DMS153 treated with DMSO at 0.1 percent for 48 hours (cell line): Measurements from ENCODE around the gene MCC.

Experiments
- DNase-seq: peaks from one replicate; lab custom pipeline; 2025; ENCODE audit not compliant: unreplicated experiment; lab: John Stamatoyannopoulos, UW

Gene MCC

DNA sequence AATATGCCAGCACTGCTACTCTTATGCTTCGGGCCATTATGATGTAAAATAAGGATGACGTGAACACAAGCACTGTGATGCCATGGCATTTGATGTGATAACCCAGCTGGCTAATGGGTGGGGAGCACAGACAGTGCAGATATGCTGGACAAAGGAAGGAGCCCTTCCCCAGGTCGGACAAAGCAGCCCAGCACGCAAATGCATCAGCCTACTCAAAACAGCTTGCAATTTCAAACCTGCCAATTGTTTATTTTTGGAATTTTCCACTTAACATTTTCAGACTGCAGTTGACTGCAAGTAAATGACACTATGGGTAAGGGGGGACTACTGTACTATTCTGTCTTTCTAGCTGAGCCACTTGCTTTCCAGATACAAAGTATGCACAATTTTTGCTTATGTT, 330.4 kb downstream of the MCC start:
- no peak for DNase-seq

DNA sequence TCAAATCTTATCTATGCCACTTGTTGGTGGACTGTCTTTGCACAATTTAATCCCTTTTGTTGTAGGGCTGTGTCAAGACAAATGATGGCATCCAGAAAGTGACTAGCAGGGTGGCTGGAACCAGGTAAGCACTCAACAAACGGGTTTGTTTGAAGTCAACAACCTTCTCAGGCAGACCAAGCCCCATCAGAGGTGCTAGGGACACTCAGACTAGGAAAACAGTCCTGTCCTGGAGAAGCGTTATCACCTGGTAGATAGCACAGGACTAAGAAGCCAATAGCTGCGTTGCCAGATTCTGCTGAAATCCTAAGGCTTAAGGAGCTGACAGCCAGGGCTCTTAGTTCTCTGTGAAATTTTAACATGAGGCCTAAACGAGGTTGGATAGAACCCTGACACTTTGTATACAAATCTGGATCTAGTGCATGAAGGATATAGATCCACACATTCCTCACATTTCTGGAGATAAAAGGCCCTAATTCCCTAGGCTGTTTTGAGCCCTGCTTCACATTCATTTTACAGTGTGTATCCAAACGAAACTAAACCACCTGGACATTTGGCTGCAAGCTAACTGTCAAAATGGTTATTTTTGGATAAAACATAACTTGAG, 331.9 kb downstream of the MCC start:
- no peak for DNase-seq

DNA sequence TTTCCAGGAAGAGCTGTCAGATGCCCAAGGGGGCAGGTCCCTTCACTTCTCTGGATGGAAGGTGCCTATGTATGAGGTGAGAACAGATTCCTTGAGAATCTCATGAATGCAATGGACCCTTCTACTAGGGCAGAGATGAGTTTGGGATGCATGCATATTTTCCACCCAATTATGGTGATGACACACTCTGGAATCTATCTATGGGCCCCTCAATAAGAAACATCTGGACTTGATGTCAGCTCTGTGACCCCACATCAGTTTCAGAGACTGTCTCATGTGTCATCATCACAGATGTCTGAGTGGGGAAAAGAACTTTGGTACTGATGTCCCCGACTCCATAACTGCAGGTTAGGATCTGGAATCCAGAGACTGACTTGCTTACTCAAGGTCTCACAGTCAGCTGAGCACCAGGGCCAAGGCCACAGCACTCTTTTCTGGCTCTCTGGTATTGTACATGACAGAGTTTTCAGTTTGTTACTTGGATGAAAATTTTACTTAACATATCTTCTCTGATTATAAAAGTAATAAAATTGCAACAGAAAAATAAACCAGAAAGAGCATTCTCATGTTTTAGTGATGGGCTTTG, 334.6 kb downstream of the MCC start:
- no peak for DNase-seq

DNA sequence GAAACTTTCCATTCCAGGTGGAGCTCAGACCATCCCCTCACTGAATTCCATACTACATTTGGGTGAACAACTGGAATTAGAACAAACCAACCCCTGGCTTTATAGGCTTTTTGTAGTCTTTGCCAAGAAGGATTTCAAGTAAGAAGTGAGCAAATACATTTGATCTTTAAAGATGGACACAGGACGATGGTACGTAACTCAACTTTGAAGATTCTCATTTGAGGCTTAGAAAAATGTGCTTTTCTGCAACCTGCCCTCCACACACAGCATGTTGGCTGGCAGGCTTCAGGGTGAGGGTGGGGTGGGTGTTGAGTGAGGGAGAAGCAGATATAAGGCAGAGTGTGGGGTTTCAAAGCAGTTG, 335.9 kb downstream of the MCC start:
- no peak for DNase-seq

DNA sequence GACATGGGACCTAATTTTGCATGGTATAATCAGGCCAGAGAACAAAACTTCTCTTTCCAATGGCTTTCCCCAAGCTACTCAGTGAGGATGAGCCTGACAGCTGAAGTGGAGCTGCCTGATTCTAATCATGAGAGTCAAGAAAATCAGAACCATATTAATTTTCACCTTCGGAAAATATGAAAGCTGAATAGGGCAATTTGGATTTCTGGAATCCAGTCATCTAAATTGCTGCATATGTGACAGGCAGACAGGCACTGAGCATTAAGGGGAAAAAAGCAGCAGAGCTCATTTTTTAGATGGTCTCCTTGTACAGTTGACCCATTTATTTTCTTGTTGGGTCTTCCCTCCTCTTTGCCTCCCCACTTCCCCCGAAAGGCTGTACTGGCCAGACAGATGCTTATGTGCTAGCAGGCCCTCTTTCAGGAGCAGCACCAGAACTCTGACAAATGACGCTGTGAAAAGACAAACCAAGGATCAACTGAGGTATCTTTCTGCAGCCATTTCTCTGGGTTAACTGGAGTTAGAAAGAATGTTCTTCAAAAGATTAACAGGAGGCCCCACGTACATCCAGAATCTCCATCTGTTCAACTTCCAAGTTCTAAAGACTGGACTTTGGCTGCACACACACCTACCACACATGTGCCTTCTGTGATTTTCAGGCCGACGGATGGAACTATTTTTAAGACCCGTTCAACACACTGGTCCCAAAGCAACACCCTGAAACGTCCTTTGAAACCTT, 336.4 kb downstream of the MCC start:
- no peak for DNase-seq

DNA sequence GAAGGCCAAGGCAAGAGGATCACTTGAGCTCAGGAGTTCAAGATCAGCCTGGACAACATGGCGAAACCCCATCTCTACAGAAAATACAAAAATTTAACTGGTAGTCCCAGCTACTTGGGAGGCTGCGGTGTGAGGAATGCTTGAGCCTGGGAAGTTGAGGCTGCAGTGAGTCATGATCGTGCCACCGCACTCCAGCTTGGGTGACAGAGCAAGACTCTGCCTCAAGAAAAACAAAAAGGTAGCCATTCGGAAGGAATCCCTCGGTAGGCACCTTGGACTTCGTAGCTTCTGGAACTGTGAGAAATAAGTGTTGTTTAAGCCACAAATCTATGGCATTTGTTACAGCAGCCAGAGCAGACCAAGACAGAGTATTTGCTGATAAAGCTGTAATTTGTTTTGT, 337.4 kb downstream of the MCC start:
- DNase-seq = no peak

DNA sequence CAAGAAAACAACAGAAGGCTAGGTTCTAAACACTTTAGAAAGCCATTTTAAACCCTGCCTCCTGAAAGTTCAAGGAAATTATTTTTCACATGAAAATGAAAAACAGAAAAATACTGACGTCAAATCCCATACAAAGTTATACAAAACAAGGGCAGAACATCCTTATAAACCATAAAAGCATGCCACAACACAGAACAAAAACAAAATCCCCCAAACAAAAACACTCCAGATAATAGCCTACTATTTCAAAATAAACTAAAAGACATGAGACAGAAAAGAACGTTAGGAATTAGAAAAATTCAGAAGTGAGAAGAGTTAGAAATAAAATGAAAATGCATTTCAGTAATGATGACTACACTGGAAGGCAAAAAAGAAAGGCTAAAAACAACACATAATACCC, 338.0 kb downstream of the MCC start:
- no peak for DNase-seq

DNA sequence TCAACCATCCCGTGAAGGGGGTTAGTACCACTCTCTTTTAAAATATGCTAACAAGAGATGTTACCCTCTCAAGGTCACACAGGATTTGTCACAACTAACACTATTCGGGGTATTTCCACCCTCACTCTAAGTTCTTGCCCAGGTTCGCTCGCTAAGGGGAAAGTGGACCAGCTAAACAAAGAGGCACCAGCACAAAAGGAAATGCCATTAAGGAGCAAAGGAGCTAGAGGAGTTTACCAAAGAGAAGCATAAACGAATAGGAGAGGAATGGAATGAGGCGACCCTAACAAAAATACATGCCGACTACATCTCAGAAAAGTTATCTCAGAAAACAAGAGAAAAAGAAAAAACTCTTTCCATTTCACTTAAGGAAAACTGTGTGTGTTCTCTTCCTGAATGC, 340.7 kb downstream of the MCC start:
- DNase-seq = no peak

DNA sequence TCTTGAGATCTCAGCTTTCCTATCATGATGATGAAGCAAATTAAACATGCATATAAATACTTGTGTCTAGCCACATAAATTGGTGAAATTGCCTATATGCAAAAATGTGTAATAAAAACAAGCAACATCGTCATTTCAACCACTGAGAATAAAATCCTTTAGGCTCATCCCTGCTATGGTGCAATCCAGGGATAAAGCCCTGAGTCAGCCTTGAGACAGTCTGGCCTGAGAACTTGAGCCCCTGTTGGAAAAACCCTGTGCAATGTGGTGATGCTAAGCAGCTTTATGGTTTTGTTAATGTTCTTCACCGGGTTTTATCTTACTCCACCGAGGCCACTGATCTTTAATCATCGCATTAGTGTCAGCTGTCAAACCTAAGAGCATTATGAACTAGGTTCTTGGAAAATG, 341.1 kb downstream of the MCC start:
- no peak for DNase-seq

DNA sequence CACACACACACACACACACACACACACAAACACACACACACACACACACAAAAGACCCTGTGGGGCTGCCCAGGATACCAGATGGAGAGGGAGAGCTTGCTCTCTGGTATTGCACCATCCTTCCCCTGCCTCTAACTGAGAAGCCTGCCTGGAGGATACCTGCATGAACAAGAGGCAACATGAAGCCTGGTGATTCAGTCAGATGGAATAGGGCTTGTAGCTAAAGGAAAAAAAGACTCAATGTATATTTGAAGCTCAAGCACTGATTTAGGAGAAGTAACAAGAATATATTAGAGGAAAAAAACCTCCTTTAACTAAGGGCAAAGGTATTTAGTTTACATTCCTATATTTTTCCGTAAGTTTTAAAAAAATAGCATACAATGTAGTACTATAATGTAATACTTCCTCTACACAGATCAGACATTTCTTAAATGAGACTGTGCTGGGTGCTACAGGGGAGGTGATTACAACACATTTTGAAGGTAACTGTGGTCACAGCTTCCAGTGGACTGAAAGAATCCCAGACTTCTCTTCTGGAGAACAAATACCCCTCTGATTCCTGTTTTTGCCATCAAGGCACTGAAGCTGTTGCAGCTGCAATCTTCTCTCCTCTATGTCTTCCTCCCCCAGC, 342.4 kb downstream of the MCC start:
- DNase-seq = no peak

DNA sequence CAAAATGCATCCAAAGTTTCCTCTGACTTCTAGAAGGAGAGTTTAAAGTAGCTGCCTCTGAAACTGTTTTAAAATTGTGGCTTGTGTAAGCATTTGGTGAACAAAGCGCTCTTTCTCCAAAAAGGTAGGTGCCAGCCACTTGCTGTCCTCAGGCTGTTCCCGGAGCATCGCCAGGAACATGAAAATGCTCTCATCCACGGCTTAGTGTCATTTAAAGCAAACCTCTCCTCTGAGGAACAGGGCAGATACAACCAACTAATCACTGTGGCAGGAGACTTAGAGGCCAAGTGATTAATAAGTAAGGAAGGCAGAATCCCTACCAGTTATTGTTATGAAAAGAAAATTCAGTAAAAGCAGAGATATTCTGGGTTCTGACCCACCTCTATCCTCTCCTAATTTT, 346.1 kb downstream of the MCC start:
- no peak for DNase-seq

DNA sequence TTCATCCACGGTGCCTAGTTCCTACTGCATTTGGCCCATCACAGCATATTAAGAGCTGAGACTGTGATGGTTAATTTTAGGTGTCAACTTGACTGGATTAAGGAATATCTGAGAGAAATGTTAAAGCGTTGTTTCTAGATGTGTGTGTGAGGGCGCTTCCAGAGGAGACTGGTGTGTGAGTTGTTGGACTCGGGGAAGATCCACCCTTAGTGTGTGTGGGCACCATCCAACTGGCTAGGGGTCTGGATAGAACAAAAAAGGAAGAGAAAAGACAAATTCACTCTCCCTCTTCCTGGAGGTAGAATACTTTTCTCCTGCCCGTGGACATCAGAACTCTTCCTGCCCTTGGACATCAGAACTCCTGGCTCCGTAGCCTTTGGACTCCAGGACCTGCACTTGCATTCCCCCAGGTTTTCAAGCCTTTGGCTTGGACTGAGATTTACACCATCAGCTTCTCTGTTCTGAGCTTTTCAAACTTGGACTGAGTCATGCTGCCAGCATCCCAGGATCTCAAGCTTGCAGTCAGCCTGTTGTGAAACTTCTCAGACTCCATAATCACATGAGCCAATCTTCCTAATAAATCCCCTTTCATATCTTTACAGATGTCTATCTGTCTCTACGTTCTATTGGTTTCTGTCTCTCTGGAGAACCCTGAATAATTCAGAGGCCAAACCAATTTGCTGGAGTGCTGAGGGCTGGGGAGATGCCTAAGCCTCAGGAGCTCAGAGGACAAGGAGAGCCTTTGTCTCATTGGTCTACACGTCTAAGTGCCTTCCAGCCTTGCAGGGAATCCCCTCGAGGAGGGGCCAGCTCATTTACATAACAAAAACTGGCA, 347.2 kb downstream of the MCC start:
- DNase-seq = no peak

DNA sequence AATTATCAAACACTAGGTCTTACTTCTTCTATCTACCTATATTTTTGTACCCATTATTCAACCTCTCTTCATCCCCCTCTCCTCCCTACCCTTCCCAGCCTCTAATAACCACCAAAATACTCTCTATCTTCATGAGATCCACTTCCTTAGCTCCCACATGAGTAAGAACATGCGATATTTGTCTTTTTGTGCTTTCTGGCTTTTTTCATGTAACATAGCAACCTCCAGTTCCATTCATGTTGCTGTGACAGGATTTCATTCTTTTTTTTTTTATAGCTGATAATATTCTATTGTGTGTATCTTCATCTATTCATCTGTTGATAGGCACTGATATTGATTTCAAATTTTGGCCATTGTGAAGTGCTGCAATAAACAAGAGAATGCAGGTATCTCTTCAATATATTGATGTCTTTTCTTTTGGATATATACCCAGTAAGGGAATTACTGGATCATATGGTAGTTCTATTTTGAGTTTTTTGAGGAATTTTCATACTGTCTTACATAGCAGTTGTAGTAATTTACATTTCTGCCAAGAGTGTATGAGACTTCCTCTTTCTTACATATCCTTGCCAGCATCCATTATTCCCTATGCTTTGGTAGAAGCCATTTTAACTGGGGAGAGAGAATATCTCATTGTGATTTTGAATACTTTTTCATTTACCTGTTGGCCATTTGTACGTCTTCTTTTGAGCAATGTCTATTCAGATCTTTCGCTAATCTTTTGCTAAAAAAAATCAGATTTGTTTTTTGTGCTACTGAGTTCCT, 354.9 kb downstream of the MCC start:
- DNase-seq = no peak

DNA sequence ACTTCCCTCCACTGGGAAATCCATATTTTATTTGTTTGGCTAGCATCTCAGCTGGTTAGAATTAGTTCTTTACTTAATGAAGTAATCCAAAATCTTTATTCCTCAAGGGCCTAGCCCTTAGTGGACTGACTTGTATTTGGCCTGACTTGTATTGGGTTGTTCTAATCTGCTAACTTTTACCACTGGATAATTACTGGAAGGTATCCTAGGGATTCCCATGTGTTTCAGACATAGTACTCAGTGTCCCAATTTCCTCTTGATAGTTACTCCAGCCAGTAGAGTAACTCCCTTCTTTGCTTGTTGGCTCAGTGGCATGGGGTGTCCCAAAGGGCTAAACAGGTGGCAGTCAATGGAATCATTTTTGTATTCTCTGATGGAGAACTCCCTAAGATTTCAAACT, 355.7 kb downstream of the MCC start:
- no peak for DNase-seq

DNA sequence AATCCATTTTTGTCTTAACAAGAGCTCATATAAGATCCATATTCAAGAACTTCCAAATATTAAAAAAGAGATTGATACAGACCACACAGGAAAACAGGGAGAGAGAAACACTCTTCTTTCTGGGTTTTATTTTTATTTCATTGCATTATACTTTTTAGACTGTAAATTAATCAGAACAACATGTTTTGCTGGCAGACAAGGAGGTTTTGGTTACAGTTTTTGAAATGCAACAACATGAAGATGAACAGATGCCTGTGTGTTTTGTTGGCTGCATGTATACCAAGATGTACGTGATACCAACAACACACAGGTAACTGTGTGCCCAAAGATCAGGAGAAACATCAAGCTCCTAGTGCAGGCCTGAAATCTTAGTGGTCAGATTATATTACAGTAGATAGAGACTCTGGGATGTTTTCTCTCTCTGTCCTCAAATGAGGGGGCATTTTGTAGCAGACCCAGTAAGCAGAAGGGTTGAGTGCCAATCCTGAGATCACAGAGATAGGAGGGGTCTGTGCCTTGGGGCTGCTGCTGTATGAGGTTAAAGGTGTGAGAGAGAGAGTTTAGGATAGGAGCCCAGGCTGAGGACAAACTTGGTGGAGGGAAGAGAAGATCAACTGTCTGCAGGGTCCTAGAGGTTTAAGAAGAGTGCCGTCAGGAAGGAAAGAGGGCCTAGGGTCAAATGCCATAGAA, 359.5 kb downstream of the MCC start:
- DNase-seq = no peak

DNA sequence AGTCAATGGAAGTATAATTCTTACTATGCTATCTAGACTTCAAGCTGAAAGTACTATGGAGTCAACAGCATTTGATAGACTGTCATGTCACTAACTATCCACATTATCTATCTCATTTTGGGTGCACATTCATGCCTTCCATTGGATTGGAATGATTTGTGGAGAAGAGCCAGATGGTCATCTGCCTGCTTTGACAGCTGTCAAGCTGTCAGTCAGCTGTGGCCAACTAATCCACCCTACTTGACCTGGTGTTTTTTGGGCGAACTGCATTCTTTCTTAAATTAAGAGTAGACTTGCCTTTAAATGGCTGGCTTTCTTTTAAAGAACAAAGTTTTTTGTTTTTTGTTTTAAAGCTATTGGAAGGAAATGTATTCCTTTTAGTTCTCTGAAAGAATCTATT, 360.2 kb downstream of the MCC start:
- DNase-seq = no peak

DNA sequence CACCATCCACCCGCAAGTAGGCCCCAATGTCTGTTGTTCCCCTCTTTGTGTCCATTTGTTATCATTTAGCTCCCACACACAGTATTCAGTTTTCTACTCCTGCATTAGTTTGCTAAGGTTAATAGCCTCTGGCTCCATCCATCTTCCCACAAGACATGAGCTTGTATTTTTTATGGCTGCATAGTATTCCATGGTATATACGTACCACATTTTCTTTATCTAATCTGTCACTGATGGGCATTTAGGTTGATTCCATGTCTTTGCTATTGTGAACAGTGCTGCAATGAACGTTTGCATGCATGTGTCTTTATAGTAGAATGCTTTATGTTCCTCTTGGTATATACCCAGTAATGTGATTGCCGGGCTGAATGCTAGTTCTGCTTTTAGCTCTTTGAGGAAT, 361.2 kb downstream of the MCC start:
- DNase-seq = no peak

DNA sequence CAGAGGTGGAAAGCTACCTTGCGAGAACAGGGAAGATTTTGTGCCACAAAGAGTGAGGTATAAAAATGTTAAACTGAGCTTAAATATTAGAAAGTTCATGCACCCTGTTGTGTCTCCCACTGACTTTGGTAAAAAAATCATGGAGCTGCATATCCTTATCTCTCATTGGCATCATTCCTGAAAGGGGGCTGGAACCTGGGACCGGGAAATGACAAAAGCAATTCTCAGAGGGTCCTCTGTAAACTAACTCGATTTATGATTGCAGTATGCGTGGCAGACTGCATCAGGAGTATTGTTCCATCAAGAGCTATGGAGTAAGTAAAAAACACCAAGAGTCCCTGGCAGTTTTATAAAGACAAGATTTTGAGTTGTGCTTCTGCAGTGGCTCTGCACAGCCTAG, 362.9 kb downstream of the MCC start:
- DNase-seq = no peak

DNA sequence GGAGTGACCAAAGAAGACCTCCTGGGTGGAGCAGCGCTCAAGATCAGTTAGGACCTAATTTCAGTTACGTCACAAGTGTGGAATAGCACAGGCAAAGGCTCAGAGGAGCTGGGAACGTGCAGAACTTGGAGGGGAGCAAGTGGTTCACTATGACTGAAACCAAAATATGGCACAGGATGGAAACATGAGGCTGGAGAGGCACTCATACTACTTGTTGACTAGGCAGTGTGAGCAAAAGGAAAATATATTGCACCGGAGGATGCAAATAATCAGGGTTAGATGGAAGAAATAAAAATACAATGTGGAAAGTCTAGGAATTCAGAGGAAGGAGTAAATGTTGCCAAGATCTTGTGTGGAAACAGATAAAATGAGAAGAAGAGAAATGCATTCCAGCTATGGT, 363.3 kb downstream of the MCC start:
- no peak for DNase-seq

DNA sequence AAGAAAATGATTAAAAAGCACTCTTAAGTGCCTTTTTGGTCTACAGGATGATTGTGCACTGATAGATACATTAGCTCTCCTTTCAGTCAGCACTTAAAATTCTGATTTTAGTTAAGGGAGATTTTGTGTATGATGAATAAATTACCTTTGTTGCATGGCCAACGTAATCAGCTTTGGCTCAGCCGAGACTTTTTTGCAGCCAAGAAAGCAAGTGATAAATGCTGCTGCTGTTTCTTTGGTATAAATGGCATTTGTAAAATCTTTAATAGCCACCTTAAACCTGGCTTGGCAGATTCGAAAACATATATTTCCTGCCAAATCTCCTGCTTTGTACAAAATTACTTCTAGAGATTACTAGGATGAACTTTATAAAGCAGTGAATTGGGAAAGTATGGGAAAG, 364.0 kb downstream of the MCC start:
- no peak for DNase-seq
